K562 (cell line): Measurements from ENCODE around the gene TMEM255A. TPM values are rescaled to one million over a fixed set of nuclear protein-coding genes. Genes with fewer than 3 reads are reported as not detected.

Experiments
- ARID3A ChIP-seq: IDR thresholded peaks from 2 replicates; pipeline ENCODE4 v1.6.1; 2012; ENCODE audit warnings: low read depth, low read length, improper control_type of control experiment, borderline replicate concordance
- EP300 ChIP-seq: IDR thresholded peaks from 2 replicates; pipeline ENCODE4 v1.6.1; 2012; ENCODE audit warnings: low read length, improper control_type of control experiment
- MTA2 ChIP-seq: fragments of 450-650 bp; IDR thresholded peaks from 2 replicates; pipeline ENCODE4 v1.6.1; 2016; ENCODE audit warnings: low read depth
- MYBL2 ChIP-seq, 2 experiments: fragments of 450-650 bp in 1 of 2; sonication (generic) in 1 of 2; formaldehyde crosslinking in 1 of 2; IDR thresholded peaks; 2 replicates each; pipeline versions ENCODE4 v1.6.1 to v1.8.1; 2017 to 2022; ENCODE audit warnings: borderline replicate concordance in 1 of 2, inconsistent platforms in 1 of 2, low read depth in 1 of 2, mild to moderate bottlenecking in 1 of 2, missing genetic modification reagents in 1 of 2, moderate library complexity in 1 of 2
- RCOR1 ChIP-seq, 2 experiments: IDR thresholded peaks; 2 replicates each; pipeline ENCODE4 v1.6.1; 2012; ENCODE audit warnings: low read depth in 2 of 2, low read length in 2 of 2, borderline replicate concordance in 1 of 2, improper control_type of control experiment in 1 of 2
- REST ChIP-seq, 2 experiments: fragments of 450-650 bp; formaldehyde crosslinking in 1 of 2; IDR thresholded peaks; 2 replicates each; pipeline versions ENCODE4 v1.4.0 to v1.6.1; 2014 to 2020; ENCODE audit warnings: mild to moderate bottlenecking in 2 of 2, borderline replicate concordance in 1 of 2, low read depth in 1 of 2
- TAL1 ChIP-seq: fragments of 450-650 bp; IDR thresholded peaks from 2 replicates; pipeline ENCODE4 v1.6.1; 2016; ENCODE audit warnings: mild to moderate bottlenecking
- TEAD4 ChIP-seq, 2 experiments: sonication (generic) in 1 of 2; formaldehyde crosslinking in 1 of 2; IDR thresholded peaks; 2 replicates each; pipeline versions ENCODE4 v1.6.1 to v1.8.0; 2012 to 2022; ENCODE audit warnings: borderline replicate concordance in 1 of 2, inconsistent platforms in 1 of 2, low read length in 1 of 2, mild to moderate bottlenecking in 1 of 2, missing genetic modification reagents in 1 of 2
- ZNF609 ChIP-seq: sonication (generic); formaldehyde crosslinking; IDR thresholded peaks from 2 replicates; pipeline ENCODE4 v1.8.1; 2023; ENCODE audit warnings: missing genetic modification reagents, mild to moderate bottlenecking, borderline replicate concordance
- polyA plus RNA-seq, 8 experiments: library from polyadenylated mRNA; depleted of rRNA in 4 of 8; stranded (reverse) in 5 of 8; unstranded in 3 of 8; fragments of >200 nt; fragmentation: Nextera tagmentation in 2 of 8; fragmentation: Illumina TruSeq in 1 of 8; extraction: Ambion mirVana in 2 of 8; extraction: Trizol in 1 of 8; gene quantifications; 2 replicates each; pipeline versions ENCODE4 v1.2.1 to v1.2.3, GENCODE V29; 2011 to 2014; ENCODE audit warnings: inconsistent platforms in 1 of 8, missing spikeins in 1 of 8
- total RNA-seq, 7 experiments: library from RNA; depleted of rRNA in 6 of 7; stranded (reverse); fragments of >200 nt in 6 of 7; fragmentation: Illumina TruSeq in 2 of 7; extraction: Trizol in 2 of 7; gene quantifications; 2 replicates each; pipeline versions ENCODE4 v1.2.1 to v1.2.3, GENCODE V29; 2011 to 2021; ENCODE audit warnings: low replicate concordance in 1 of 7
- TF ChIP-seq, protein P1 (sequence below): fragments of 450-650 bp; IDR thresholded peaks from 2 replicates; pipeline ENCODE4 v1.6.1; 2016

TMEM255A gene
- total and polyA plus RNA-seq, 9 of the 15 experiments (the other 6 are each of a cell fraction or from before 2014, with no cell fraction given), result 0.01 TPM; not detected in 8

GRCh38 chrX:120242813-120243212 lies 68.4 kb downstream of the TMEM255A start (continued):
- TF ChIP-seq REST (IDR thresholded peaks at IDR 0.05; ENCODE audit: borderline replicate concordance), result no peak
- no peak for TF ChIP-seq REST (CRISPR knock-in tag; IDR thresholded peaks at IDR 0.05; ENCODE audit: low read depth)
- TF ChIP-seq RCOR1 (IDR thresholded peaks at IDR 0.05; ENCODE audit: borderline replicate concordance in 1 of 2, low read depth in 2 of 2, low read length in 2 of 2), result peak in 1 of 2 experiments; percentile 34; a peak in 1 of 4 replicates
- peak; percentile 37 for TF ChIP-seq TEAD4 (IDR thresholded peaks at IDR 0.05; ENCODE audit: low read length)
- TF ChIP-seq TEAD4 (CRISPR knock-in tag; IDR thresholded peaks at IDR 0.05; ENCODE audit: borderline replicate concordance), result no peak
- TF ChIP-seq TAL1, result peak; percentile 62
- TF ChIP-seq EP300, result no peak; the same call in 1 of the 2 replicates
- 0 out of 2 replicates have a peak, but pooled peaks have one; percentile 10 for TF ChIP-seq MTA2
- TF ChIP-seq ARID3A, result 0 out of 2 replicates have a peak, but pooled peaks have one; percentile 13
- peak; percentile 82 for TF ChIP-seq MYBL2 (IDR thresholded peaks at IDR 0.05; ENCODE audit: low read depth)
- no peak for TF ChIP-seq MYBL2 (CRISPR knock-in tag; IDR thresholded peaks at IDR 0.05; ENCODE audit: borderline replicate concordance)
- TF ChIP-seq, protein P1, sequence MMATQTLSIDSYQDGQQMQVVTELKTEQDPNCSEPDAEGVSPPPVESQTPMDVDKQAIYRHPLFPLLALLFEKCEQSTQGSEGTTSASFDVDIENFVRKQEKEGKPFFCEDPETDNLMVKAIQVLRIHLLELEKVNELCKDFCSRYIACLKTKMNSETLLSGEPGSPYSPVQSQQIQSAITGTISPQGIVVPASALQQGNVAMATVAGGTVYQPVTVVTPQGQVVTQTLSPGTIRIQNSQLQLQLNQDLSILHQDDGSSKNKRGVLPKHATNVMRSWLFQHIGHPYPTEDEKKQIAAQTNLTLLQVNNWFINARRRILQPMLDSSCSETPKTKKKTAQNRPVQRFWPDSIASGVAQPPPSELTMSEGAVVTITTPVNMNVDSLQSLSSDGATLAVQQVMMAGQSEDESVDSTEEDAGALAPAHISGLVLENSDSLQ, result no peak
- no peak for TF ChIP-seq ZNF609 (CRISPR knock-in tag)
